HG03097 (cell line): ENCODE data around the gene KLHL7.
"Not testable (repeated sequence)": the region's sequence is repeated elsewhere in the genome, so short reads cannot be mapped to it uniquely, and the experiment has no call there.

Experiments
- ATAC-seq: cut with Tn5 transposase; IDR thresholded peaks from one replicate; pipeline ENCODE4 v1.9.1; 2021; ENCODE audit not compliant: unreplicated experiment, low FRiP score

Gene KLHL7

DNA sequence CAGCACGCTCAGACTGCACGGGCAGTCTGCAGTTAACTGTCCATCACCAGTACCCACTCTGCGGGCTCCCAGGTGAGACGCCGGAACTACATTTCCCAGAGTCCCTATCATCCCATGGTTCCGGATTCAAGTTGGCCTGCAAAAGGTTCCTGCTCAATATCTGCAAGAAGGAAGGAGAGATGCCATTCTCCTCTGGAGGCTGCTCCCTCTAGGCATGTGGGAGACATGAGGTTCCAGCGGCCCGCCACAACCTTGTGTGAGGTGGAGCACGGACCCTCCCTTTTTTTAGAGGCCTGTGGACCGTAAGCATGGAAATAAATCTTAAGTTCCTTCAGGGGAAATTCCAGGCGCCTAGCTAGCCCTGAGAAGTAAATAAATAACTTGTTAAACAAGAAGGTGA is 106.0 kb downstream of the KLHL7 start:
- no peak for ATAC-seq

DNA sequence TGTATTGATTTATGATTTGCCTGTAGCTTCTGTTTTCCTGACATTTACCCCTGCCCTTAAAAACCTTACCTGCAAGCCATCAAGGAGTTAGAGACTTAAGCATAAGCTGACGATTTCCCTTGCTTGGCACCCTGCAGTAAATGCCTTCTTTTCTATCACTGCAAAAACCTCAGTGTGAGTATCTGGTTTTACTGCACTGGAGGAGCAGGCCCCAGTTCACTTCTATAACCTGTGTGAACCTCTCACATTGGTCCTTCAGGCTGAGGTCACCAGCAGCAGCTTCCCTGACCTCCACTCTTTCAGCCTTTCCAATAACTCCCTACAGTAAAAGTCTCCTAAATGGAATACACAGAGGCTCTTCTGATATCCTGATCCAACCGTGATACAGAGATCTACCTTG is 106.8 kb downstream of the KLHL7 start:
- no peak for ATAC-seq

DNA sequence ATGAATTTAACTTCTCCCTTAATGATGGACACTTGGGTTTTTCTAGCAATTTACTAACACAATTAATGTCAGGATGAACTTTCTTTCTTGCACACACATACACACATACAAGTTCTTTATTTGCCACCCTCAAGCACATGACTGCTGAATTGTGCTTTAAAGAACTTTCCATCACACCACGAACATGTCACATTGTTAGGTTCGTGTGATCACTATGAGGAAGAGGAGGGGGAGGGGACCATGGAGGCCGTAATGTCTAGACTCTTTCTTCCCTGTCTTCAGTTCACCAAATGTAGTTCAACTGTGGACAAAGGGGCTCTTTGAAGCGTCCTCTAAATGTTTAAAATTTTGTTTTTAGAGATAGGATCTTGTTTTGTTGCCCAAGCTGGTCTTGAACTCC is 107.3 kb downstream of the KLHL7 start:
- ATAC-seq = no peak

DNA sequence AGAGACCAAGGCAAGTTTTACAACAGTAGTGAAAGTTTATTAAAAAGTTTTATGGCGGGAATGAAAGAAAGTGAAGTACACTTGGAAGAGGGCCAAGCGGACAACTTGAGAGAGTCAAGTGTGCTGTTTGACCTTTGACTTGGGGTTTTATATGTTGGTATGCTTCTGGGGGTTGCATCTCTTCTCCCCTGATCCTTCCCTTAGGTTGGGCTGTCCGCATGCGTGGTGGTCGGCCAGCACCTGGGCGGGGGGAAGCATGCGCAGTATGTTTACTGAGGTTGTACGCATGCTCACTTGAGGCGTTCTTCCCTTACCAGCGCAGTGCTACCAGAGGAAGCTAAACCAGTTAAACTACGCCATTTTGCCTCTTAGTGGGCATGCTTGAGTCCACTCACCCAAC is 108.2 kb downstream of the KLHL7 start:
- ATAC-seq = no peak

DNA sequence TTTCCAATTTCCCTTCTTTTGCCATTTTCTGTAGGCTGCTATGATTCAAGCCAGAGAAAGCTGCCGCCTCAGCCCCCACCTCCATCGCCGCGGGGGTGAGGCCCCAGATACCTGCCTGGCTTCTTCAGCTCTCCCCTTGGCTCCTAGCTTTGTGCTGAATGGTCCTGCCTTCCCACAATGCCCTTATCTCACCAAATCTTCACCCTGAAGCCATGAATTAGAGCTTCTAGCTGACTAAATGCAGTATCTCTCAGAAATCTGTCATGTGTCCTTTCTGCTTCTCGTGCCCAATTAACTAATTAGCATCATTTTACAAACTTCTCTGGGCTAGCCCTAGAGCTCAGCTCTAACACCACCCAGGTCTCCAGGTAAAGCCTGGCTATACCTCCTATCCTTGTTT is 108.8 kb downstream of the KLHL7 start:
- ATAC-seq = no peak

DNA sequence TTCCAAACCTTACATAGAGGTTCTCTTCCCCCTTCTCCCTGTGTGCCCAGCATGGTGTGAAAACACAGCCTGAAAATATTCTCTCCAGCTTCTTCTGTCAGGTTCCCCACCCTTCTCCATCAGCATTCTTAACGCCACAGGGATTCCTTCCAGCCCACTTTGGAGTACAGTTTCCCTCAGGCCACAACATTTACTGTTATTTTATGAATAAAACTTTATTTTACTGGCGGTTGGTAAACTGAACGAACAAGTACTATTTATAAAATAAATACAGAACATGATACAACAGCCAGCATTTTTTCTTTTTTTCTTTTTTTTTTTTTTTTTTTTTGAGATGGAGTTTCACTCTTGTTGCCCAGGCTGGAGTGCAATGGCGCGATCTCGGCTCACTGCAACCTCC is 109.4 kb downstream of the KLHL7 start:
- ATAC-seq = no peak

DNA sequence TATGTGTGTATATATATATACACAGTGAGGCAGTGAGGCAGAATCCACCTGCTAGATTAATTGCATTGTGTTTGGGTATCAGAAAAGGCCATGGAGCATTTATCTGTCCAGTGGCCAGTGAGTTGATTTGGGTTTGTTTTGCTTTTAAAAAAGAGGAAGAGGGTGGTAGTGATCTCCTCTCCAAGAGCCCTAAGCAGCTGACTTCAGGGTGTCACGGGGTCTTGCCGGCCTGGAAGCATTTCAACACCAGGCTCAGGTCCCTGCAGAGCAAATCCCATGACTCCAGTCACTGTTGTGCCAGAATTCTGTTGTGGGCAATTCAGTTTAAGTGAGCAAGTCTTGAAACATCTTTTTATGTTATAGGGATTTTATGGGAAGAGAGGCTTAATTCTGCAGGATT is 110.4 kb downstream of the KLHL7 start:
- no peak for ATAC-seq

DNA sequence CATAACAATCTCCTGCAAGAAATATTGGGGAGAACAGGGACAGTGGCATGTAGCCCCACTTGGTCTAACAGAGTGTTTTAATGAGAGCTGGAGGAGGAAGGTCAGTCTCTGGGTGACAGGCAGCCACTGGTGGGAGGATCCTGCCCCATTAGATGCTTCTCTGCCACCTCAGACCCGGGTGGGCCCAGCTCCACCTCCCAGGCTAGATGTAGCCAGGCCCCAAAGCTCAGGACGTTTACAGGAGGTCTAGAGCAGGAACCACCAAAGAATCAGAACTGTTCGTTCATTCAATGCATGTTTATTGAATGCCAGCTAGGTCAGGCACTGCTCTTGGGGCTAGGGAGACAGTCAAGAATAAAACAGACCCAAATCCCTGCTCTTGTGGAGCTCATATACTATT is 112.6 kb downstream of the KLHL7 start:
- no peak for ATAC-seq

DNA sequence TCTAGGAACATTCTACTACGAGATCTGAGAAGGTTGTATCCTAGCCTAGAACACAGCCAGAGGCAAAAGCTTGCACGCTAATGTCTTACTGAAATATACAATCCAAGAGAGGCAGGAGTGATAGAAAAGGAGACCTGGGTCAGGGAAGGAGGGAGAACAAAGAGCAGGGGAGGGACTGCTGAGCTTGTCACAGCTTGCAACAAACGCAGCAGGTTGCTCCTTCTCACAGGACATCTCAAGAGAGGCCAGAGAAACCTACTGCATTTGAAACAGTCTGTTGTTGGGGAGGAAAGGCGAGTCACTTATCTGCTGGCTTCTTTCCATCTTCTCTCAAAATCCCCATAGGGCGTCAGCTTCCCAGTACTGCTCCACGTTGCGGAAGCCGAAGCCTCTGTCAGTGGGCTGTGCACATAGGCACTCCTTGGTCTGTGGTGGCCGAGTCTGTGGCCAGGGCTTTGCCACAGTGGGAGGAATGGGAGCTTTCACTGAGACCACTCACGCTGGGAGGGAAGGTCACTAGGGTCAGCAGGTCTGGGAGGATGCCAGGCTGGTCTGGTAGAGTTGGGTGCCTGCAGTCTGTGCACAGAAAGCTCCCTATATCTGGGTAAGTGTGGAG is 115.2 kb downstream of the KLHL7 start:
- no peak for ATAC-seq

DNA sequence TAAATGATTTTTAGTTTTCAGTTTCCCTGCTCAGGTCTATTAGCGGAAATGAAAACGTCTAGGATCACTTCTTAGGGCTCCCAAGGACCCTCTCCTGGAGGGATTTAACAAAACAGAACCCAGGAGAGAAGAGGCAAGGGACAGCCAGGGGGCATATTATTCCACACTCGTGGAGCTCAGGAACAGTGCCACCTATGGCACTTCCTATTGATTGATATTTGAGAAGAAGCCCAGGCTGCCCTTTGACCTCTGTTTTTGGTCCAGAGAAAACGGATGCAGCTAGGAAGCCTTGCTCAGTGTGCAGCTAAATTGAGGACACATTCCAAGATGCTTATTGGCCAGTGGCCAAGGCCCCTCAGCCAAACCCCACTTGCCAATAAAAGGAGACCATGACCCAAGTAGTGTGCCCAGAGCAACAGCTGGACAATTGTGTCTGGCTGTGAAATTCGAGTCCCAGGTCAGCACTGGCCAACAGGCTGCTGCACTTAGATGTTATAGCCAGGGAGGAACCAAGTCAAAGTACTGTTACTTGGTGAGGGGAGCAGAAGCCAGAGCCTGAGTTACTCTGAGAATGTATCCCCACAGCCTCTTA is 117.0 kb downstream of the KLHL7 start:
- ATAC-seq = no peak

DNA sequence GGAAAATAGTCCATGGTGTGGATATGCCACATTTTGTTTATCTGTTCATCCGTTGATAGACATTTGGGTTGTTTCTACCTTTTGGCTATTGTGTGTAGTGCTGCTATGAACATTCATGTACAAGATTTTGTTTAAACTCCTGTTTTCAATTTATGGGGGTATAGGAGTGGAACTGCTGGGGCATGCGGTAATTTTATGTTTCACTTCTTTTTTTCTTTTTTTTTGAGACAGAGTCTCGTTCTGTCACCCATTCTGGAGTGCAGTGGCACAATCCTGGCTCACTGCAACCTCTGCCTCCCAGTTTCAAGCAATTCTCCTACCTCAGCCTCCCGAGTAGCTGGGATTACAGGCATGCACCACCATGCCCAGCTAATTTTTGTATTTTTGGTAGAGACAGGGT is 118.8 kb downstream of the KLHL7 start:
- not testable (repeated sequence) for ATAC-seq

DNA sequence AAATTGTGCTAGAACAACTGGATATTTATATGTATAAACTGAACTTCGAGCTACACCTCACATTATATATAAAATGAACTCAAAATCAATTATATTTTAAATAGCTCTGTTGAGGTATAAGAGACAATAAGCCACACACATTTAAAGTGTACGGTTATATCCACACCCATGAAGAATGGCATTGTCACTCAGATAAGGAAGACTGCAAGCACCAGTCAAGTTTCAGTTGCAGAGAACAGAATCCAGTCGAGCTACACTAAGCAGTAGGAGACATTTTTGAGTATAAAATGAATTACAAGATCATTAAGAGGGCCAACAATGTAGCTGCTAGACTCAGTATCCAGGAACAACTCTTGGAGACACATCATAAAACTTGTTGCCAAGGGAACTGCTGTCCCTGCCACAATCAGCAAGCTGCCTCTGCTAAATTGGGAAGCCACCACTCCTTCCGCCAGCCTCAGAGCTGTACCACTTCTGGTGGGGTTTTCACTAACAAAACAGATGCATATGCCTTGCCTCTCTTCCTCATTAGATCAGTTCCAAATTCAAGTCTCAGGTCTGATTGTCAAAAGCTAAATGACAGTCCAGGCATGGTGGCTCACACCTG is 121.4 kb downstream of the KLHL7 start:
- no peak for ATAC-seq
